Hepatocyte (in vitro differentiated cells): ENCODE measurements around the gene SCAMP3. TPM values are rescaled to one million over a fixed set of nuclear protein-coding genes. Genes with fewer than 3 reads are reported as not detected.

Experiments
- DNase-seq: peaks from one replicate; pipeline ENCODE4 v3.0.0-alpha.2; 2016; ENCODE audit warnings: low spot score
- H2AFZ ChIP-seq: fragments of 200-600 bp; sonication (generic); 2 replicates; pipeline ENCODE4 v1.6.0; 2016; ENCODE audit warnings: antibody characterized with exemption, mild to moderate bottlenecking
- H3K27ac ChIP-seq: fragments of 200-600 bp; sonication (generic); 2 replicates; pipeline ENCODE4 v1.5.1; 2016; ENCODE audit warnings: mild to moderate bottlenecking
- H3K27me3 ChIP-seq: fragments of 200-600 bp; sonication (generic); 2 replicates; pipeline ENCODE4 v1.6.1; 2016
- H3K36me3 ChIP-seq: fragments of 200-600 bp; sonication (generic); replicated peaks from 2 replicates; pipeline ENCODE4 v1.5.1; 2016; ENCODE audit warnings: low read depth; ENCODE audit not compliant: insufficient read depth
- H3K4me1 ChIP-seq: fragments of 200-600 bp; sonication (generic); 2 replicates; pipeline ENCODE4 v1.5.1; 2016; ENCODE audit warnings: mild to moderate bottlenecking, moderate library complexity; ENCODE audit not compliant: insufficient read depth
- H3K4me2 ChIP-seq: fragments of 200-600 bp; sonication (generic); 2 replicates; pipeline ENCODE4 v1.6.0; 2016
- H3K4me3 ChIP-seq: fragments of 200-600 bp; sonication (generic); 2 replicates; pipeline ENCODE4 v1.5.1; 2016; ENCODE audit warnings: mild to moderate bottlenecking
- H3K79me2 ChIP-seq: fragments of 200-600 bp; sonication (generic); 2 replicates; pipeline ENCODE4 v1.6.0; 2017; ENCODE audit warnings: mild to moderate bottlenecking
- H3K9me2 ChIP-seq: fragments of 200-600 bp; sonication (generic); replicated peaks from 2 replicates; pipeline ENCODE4 v1.6.0; 2017; ENCODE audit warnings: mild to moderate bottlenecking; ENCODE audit not compliant: insufficient read depth
- H3K9me3 ChIP-seq: fragments of 200-600 bp; sonication (generic); 2 replicates; pipeline ENCODE4 v1.5.1; 2016; ENCODE audit warnings: low read depth, mild to moderate bottlenecking
- H4K20me1 ChIP-seq: fragments of 200-600 bp; sonication (generic); 2 replicates; pipeline ENCODE4 v1.6.0; 2016; ENCODE audit warnings: mild to moderate bottlenecking; ENCODE audit not compliant: insufficient read depth, poor library complexity, severe bottlenecking
- CTCF ChIP-seq: fragments of 200-600 bp; sonication (generic); IDR thresholded peaks from 2 replicates; pipeline ENCODE4 v1.5.1; 2016; ENCODE audit warnings: antibody characterized with exemption, mild to moderate bottlenecking; ENCODE audit not compliant: poor library complexity
- EZH2 ChIP-seq: fragments of 200-600 bp; sonication (generic); IDR thresholded peaks from 2 replicates; pipeline ENCODE4 v1.6.1; 2016; ENCODE audit warnings: antibody characterized with exemption, mild to moderate bottlenecking, borderline replicate concordance
- EZH2phosphoT487 ChIP-seq: fragments of 200-600 bp; sonication (generic); IDR thresholded peaks from one replicate; pipeline ENCODE4 v1.6.1; 2018; ENCODE audit warnings: antibody characterized with exemption, mild to moderate bottlenecking, low read depth, moderate library complexity; ENCODE audit not compliant: unreplicated experiment, severe bottlenecking
- WGBS: methylation state at CpG from one replicate; pipeline ENCODE4 v1.1.6; 2016; ENCODE audit warnings: low lambda C conversion rate; ENCODE audit errors: missing lambda C conversion rate; 5-methylcytosine and 5-hydroxymethylcytosine counted together
- polyA plus RNA-seq: library from polyadenylated mRNA; unstranded; fragments of >200 nt; fragmentation: Nextera tagmentation; extraction: Ambion mirVana; gene quantifications from 2 replicates; pipeline ENCODE4 v1.2.1, GENCODE V29; 2016
- total RNA-seq: library from RNA; depleted of rRNA; stranded (reverse); fragments of >200 nt; gene quantifications from 2 replicates; pipeline ENCODE4 v1.2.3, GENCODE V29; 2014

SCAMP3 gene
- total RNA-seq = 45.0 and 45.7 TPM in 2 replicates
- polyA plus RNA-seq = 114 and 131 TPM in 2 replicates

- peak; percentile 98 for DNase-seq
- WGBS = 1% methylated on average over 47 of the region's 47 CpGs
- no peaks in the 10 kb centered on the region for H3K9me2 ChIP-seq
- peak within 1 kb of the TSS; percentile 98 for H3K4me2 ChIP-seq
- peak within 1 kb of the TSS; percentile 54 for H3K27ac ChIP-seq
- peak within 1 kb of the TSS; percentile 20 for H2AFZ ChIP-seq
- H4K20me1 ChIP-seq = no peaks in the 10 kb centered on the region
- H3K4me3 ChIP-seq = peak within 1 kb of the TSS; percentile 50
- H3K27me3 ChIP-seq = no peaks in the 10 kb centered on the region
- peaks cover 6% of the 10 kb centered on the region for H3K4me1 ChIP-seq
- peaks cover 25% of the 10 kb centered on the region for H3K79me2 ChIP-seq
- no peaks in the 10 kb centered on the region for H3K9me3 ChIP-seq
- H3K36me3 ChIP-seq = no peaks in the 10 kb centered on the region
- TF ChIP-seq EZH2phosphoT487 = no peak
- TF ChIP-seq EZH2 = no peak
- no peak for TF ChIP-seq CTCF
Measured at GRCh38 chr1:155261852-155262673, at the start of gene SCAMP3. TSS of gene SCAMP3 (minus strand) at chr1:155262360. CDS start at chr1:155262151, 209 bp downstream.

- 43% methylated on average over 11 of the region's 11 CpGs for WGBS
- Histone ChIP-seq H4K20me1 (peaks cover 3% of the 10 kb centered on the region), H3K9me2 (no peaks in the 10 kb centered on the region), H2AFZ (no peak overlapping the region), H3K36me3 (no peaks in the 10 kb centered on the region), H3K4me3 (peak overlapping the region; percentile 72), H3K27ac (peak overlapping the region; percentile 92), H3K4me1 (peaks cover 17% of the 10 kb centered on the region), H3K79me2 (peaks cover 48% of the 10 kb centered on the region), H3K4me2 (peak overlapping the region; percentile 97), H3K9me3 (no peaks in the 10 kb centered on the region), H3K27me3 (no peaks in the 10 kb centered on the region)
- peak; percentile 56 for DNase-seq
- TF ChIP-seq CTCF = no peak
- no peak for TF ChIP-seq EZH2
- no peak for TF ChIP-seq EZH2phosphoT487
Measured at GRCh38 chr1:155309423-155310021, 47.4 kb upstream of the SCAMP3 start.

GRCh38 chr1:155308493-155309422, 46.6 kb upstream of the SCAMP3 start, which contains the start of gene FDPS:
TSS of gene FDPS (plus strand) at chr1:155308866. CDS start at chr1:155309790, 924 bp downstream.
- WGBS = under 1% methylated on average over 50 of the region's 51 CpGs

More at GRCh38 chr1:155308493-155309422, 46.6 kb upstream of the SCAMP3 start, which contains the start of gene FDPS:
- H3K79me2 ChIP-seq = peaks cover 41% of the 10 kb centered on the region
- H3K27me3 ChIP-seq = no peaks in the 10 kb centered on the region
- H4K20me1 ChIP-seq = peaks cover 3% of the 10 kb centered on the region
- peaks cover 17% of the 10 kb centered on the region for H3K4me1 ChIP-seq
- peak within 1 kb of the TSS; percentile 92 for H3K27ac ChIP-seq
- H3K9me2 ChIP-seq = no peaks in the 10 kb centered on the region
- no peaks in the 10 kb centered on the region for H3K9me3 ChIP-seq
- H3K4me3 ChIP-seq = peak within 1 kb of the TSS; percentile 72
- H3K36me3 ChIP-seq = no peaks in the 10 kb centered on the region
- TF ChIP-seq EZH2 (no peak), CTCF (no peak), EZH2phosphoT487 (no peak)
- H2AFZ ChIP-seq = peak within 1 kb of the TSS; percentile 3
- DNase-seq = peak; percentile 98
- peak within 1 kb of the TSS; percentile 97 for H3K4me2 ChIP-seq
